Raji (cell line): Measurements from ENCODE around the gene DDX39B.

Experiments used
- POLR2A ChIP-seq: IDR thresholded peaks from 2 replicates; pipeline ENCODE4 v1.6.1; 2011; ENCODE audit warnings: low read depth, low read length, control low read depth; ENCODE audit not compliant: insufficient read depth

Gene DDX39B

GRCh38 chr6:31490115-31490873 lies 51.5 kb downstream of the DDX39B start:
- no peak for TF ChIP-seq POLR2A

GRCh38 chr6:31489086-31489485 lies 52.7 kb downstream of the DDX39B start:
- no peak for TF ChIP-seq POLR2A

- no peak for TF ChIP-seq POLR2A
Measured at GRCh38 chr6:31485055-31485454, 56.7 kb downstream of the DDX39B start.

- TF ChIP-seq POLR2A, result no peak
Measured at GRCh38 chr6:31483392-31483791, 58.4 kb downstream of the DDX39B start.

GRCh38 chr6:31480574-31480973 lies 61.2 kb downstream of the DDX39B start:
- TF ChIP-seq POLR2A, result no peak
